NCI-H446 treated with DMSO at 0.1 percent for 48 hours (cell line): Measurements from ENCODE around the gene DNAI1.
A peak's percentile ranks its signal among the peaks of the same experiment; 100 is the strongest.
"Not testable (repeated sequence)": the region's sequence is repeated elsewhere in the genome, so short reads cannot be mapped to it uniquely, and the experiment has no call there.

Experiments used
- DNase-seq: peaks from one replicate; lab custom pipeline; 2025; lab: John Stamatoyannopoulos, UW

The DNAI1 gene

DNA sequence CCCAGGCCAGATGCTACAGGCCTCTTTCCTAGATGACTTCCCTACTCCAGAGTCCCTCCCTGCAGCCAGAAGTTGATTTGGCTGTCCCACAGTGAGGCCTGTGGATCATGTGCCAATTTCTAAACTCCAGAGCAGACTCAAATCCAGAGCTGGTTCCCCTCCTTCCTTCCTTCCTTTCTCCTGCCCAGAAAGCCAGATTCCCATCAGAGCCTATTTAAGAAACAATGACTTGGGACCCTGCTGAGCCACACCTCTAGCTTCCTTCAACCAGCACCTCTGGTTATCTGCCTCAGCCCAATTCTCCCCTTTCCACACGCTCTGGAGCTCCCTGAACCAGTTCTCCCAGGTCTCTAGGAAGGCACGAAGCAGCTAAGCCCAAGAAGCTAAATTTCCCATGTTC, 7.5 kb upstream of the DNAI1 start:
- no peak for DNase-seq

DNA sequence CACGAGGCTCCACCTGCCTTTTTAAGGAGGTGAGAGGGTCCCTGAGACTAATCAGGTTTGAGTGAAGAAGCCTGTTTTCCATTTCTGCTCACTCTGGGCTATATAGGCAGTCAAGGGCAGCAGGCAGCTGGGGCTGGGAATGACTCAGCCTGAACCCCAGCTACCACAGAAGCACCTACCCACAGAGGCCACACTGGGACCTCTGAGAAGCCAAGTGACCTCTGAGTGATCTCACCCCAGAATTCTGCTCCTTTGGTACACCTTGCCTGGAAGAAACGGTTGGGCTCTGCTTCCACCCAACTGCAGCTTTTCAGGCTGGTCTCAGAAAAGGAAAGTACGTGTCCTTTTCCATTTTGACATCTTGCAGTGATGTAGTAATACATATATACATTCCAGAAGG, 7.1 kb upstream of the DNAI1 start:
- DNase-seq = no peak

GRCh38 chr9:34452568-34452967, 6.0 kb upstream of the DNAI1 start:
- no peak for DNase-seq

GRCh38 chr9:34454571-34455065, 4.0 kb upstream of the DNAI1 start:
- peak; percentile 24 for DNase-seq

DNA sequence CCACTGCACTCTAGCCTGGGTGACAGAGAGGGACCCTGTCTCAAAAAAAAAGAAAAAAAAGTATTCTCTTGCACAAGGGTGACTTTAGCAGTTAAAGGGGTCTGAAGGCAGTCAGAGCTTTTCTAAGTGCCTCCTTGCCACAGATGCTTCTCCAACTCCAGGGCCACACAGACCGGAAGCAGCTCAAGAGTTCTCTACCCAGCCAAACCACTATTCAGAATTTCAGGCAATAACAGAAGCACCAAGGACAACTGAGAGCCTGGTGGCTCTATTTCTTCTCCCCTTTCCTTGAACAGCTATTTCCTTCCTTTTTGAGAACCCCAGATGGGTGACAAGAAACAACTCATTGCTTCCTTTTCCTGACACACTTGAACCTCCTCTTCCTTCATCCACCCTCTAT, 2.5 kb upstream of the DNAI1 start:
- no peak for DNase-seq

DNA sequence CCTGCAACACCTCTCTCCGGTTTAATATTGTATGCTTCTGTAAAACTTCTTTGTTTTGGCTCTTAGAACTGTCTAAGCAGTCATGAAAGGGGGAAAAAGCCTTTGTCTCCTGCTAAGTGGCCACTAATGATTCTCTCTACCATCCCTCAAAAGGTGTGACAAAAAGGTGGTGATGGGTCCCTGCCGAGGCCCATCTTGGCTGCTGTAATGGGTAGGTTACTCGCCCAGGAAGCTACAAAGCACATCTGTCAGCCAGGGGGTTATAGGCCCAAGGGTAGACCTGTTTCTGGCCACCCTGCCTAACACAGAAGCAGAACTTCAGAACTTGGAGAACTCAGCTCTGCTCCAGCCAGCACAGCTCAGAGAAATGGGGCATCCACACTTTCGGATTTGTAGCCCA, 1.9 kb upstream of the DNAI1 start:
- DNase-seq = no peak

GRCh38 chr9:34457266-34458012, 1.2 kb upstream of the DNAI1 start:
- peak; percentile 65 for DNase-seq

GRCh38 chr9:34458959-34459340, 345 bp downstream of the DNAI1 start:
- DNase-seq = no peak

DNA sequence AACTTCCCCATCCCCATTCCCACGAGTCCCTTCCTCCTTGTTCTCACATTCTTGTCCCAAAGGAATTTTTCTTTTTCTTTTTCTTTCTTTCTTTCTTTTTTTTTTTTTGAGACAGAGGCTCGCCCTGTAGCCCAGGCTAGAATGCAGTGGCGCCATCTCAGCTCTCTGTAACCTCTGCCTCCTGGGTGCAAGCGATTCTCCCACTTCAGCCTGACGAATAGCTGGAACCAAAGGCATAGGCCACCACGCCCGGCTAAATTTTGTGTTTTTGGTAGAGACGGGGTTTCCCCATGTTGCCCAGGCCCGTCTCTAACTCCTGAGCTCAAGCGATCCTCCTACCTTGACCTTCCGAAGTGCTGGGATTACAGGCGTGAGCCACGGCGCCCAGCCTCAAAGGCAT, 751 bp downstream of the DNAI1 start:
- no peak for DNase-seq

GRCh38 chr9:34459941-34460340, 1.3 kb downstream of the DNAI1 start:
- no peak for DNase-seq

GRCh38 chr9:34463098-34463900, 4.7 kb downstream of the DNAI1 start:
- DNase-seq = peak; percentile 79

DNA sequence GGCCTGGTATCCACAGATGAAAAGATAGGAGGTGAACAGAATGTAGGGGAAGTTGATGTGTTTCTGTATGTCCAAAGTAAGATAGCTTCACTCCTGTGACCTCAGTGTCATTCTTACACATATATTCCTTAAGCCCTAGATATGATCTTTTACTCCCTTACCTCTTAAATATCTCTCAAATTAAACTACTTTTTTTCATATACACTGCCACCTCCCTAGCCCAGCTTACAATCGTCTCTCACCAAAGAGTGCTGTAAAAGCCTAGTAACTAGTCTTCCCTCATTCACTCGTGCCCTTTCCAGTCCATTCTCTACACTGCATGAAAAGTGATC, 5.3 kb downstream of the DNAI1 start:
- no peak for DNase-seq

- no peak for DNase-seq
These were observed 6.0 kb downstream of the DNAI1 start for GRCh38 chr9:34464571-34464970.

GRCh38 chr9:34465468-34465867, 6.9 kb downstream of the DNAI1 start:
- no peak for DNase-seq

DNA sequence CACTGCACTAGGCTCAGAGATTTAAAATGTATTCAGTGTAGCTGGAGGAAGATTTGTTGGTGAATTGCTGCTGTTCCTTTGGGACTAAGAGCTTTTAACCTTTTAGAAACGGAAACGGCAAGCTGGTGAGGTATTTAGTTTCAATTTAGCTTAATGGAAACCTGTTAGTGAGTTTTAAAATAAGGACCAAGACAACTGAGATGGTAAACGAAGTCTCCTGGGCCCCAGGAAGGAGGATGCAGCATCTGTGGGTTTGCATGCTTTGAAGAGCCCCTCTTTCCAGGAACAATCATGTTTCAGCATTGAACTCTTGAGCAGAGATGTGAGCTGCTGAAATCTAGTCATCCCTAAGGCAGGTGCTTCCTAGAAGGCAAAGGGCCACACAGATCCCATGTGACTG, 16.5 kb downstream of the DNAI1 start:
- no peak for DNase-seq

- DNase-seq = no peak
These were observed 18.9 kb downstream of the DNAI1 start for GRCh38 chr9:34477541-34477940.

- no peak for DNase-seq
These were observed 20.8 kb downstream of the DNAI1 start for GRCh38 chr9:34479431-34479866.

DNA sequence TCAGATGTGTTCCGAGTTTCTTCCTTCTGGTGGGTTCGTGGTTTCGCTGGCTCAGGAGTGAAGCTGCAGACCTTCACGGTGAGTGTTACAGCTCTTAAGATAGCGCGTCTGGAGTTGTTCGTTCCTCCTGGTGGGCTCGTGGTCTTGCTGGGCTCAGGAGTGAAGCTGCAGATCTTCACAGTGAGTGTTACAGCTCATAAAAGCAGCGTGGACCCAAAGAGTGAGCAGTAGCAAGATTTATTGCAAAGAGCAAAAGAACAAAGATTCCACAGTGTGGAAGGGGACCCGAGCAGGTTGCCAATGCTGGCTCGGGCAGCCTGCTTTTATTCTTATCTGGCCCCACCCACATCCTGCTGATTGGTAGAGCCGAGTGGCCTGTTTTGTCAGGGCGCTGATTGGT, 23.0 kb downstream of the DNAI1 start:
- not testable (repeated sequence) for DNase-seq

GRCh38 chr9:34482746-34483145, 24.1 kb downstream of the DNAI1 start:
- not testable (repeated sequence) for DNase-seq

- no peak for DNase-seq
These were observed 26.1 kb downstream of the DNAI1 start for GRCh38 chr9:34484678-34485077.

- no peak for DNase-seq
These were observed 27.2 kb downstream of the DNAI1 start for GRCh38 chr9:34485822-34486221.

DNA sequence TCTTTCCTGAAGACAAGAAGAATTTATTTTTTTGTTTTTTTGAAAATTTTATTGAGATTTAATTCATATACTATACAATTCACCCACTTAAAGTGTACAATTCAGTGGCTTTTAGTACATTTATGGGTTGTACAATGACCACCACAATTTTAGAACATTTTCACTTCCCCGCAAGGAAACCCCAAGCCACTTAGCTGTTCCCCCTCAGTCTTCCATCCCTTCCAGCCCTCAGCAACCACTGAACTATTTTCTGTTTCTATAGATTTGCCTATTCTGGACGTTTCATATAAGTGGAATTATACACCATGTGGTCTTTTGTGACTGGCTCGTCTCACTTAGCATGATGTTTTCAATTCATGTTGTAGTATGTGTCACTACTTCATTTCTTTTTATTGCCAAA, 28.0 kb downstream of the DNAI1 start:
- DNase-seq = no peak

GRCh38 chr9:34490360-34490759, 31.8 kb downstream of the DNAI1 start:
- DNase-seq = no peak
